H9 (cell line): ENCODE data around the gene ZCCHC7. TPM values are rescaled to one million over a fixed set of nuclear protein-coding genes. Genes with fewer than 3 reads are reported as not detected.

Experiments used
- DNase-seq: peaks from one replicate; pipeline ENCODE4 v3.0.0-alpha.2; 2017
- H2AFZ ChIP-seq: one replicate; pipeline ENCODE4 v1.6.1; 2013; ENCODE audit warnings: mild to moderate bottlenecking, low read length, control low read depth, moderate library complexity
- H2AK5ac ChIP-seq: 2 replicates; pipeline ENCODE4 v1.6.1; 2013; ENCODE audit warnings: low read length, control low read depth, mixed read lengths; ENCODE audit not compliant: insufficient read length
- H2BK120ac ChIP-seq: one replicate; pipeline ENCODE4 v1.6.1; 2013; ENCODE audit warnings: low read depth, mild to moderate bottlenecking, low read length, control low read depth, inconsistent platforms; ENCODE audit not compliant: poor library complexity, severe bottlenecking
- H2BK12ac ChIP-seq: 2 replicates; pipeline ENCODE4 v1.6.1; 2013; ENCODE audit warnings: low read length, control low read depth, mixed read lengths, low read depth; ENCODE audit not compliant: insufficient read length
- H2BK15ac ChIP-seq: 2 replicates; pipeline ENCODE4 v1.6.1; 2013; ENCODE audit warnings: low read depth, low read length, control low read depth
- H2BK20ac ChIP-seq: one replicate; pipeline ENCODE4 v1.6.1; 2013; ENCODE audit warnings: low read depth, mild to moderate bottlenecking, low read length, control low read depth, inconsistent platforms; ENCODE audit not compliant: poor library complexity, severe bottlenecking
- H2BK5ac ChIP-seq: 2 replicates; pipeline ENCODE4 v1.6.1; 2013; ENCODE audit warnings: low read length, control low read depth, mixed read lengths; ENCODE audit not compliant: insufficient read length
- H3K14ac ChIP-seq: 2 replicates; pipeline ENCODE4 v1.6.1; 2013; ENCODE audit warnings: low read length, control low read depth; ENCODE audit not compliant: insufficient read depth
- H3K18ac ChIP-seq: 2 replicates; pipeline ENCODE4 v1.6.1; 2013; ENCODE audit warnings: low read depth, mild to moderate bottlenecking, mixed read lengths, low read length, control low read depth; ENCODE audit not compliant: insufficient read length
- H3K23ac ChIP-seq: 2 replicates; pipeline ENCODE4 v1.6.1; 2013; ENCODE audit warnings: low read length, control low read depth, mixed read lengths, low read depth; ENCODE audit not compliant: insufficient read length
- H3K23me2 ChIP-seq: 2 replicates; pipeline ENCODE4 v1.6.1; 2013; ENCODE audit warnings: low read depth, mild to moderate bottlenecking, mixed read lengths, low read length, control low read depth; ENCODE audit not compliant: insufficient read length, poor library complexity, severe bottlenecking
- H3K27ac ChIP-seq: 2 replicates; pipeline ENCODE4 v1.5.1; 2013; ENCODE audit warnings: low read length, control low read depth, mixed read lengths, low read depth; ENCODE audit not compliant: insufficient read length
- H3K27me3 ChIP-seq: 2 replicates; pipeline ENCODE4 v1.6.1; 2013; ENCODE audit warnings: low read length, control low read depth, inconsistent platforms; ENCODE audit not compliant: insufficient read depth
- H3K4ac ChIP-seq: 2 replicates; pipeline ENCODE4 v1.6.1; 2013; ENCODE audit warnings: low read depth, mild to moderate bottlenecking, control low read depth, inconsistent platforms, low read length, moderate library complexity
- H3K4me1 ChIP-seq: 2 replicates; pipeline ENCODE4 v1.6.1; 2013; ENCODE audit warnings: low read length, control low read depth, inconsistent platforms; ENCODE audit not compliant: insufficient read depth
- H3K4me2 ChIP-seq: 2 replicates; pipeline ENCODE4 v1.6.1; 2013; ENCODE audit warnings: low read length, control low read depth, mixed read lengths; ENCODE audit not compliant: insufficient read length, insufficient read depth
- H3K56ac ChIP-seq: 2 replicates; pipeline ENCODE4 v1.6.1; 2013; ENCODE audit warnings: low read depth, mild to moderate bottlenecking, mixed read lengths, low read length, control low read depth; ENCODE audit not compliant: insufficient read length
- H3K79me1 ChIP-seq: 2 replicates; pipeline ENCODE4 v1.6.1; 2013; ENCODE audit warnings: low read depth, mild to moderate bottlenecking, moderate library complexity, low read length, control low read depth, inconsistent platforms; ENCODE audit not compliant: insufficient read depth, poor library complexity, severe bottlenecking
- H3K79me2 ChIP-seq: 2 replicates; pipeline ENCODE4 v1.6.1; 2013; ENCODE audit warnings: low read length, control low read depth, inconsistent platforms; ENCODE audit not compliant: insufficient read depth
- H3K9ac ChIP-seq: 2 replicates; pipeline ENCODE4 v1.6.1; 2013; ENCODE audit warnings: low read length, control low read depth, mixed read lengths; ENCODE audit not compliant: insufficient read length; ENCODE audit errors: extremely low read depth
- H3K9me3 ChIP-seq: one replicate; pipeline ENCODE4 v1.6.1; 2013; ENCODE audit warnings: low read depth, low read length, inconsistent platforms; ENCODE audit not compliant: control insufficient read depth
- H3T11ph ChIP-seq: one replicate; pipeline ENCODE4 v1.6.1; 2013; ENCODE audit warnings: mild to moderate bottlenecking, low read length, control low read depth, inconsistent platforms
- H4K20me1 ChIP-seq: one replicate; pipeline ENCODE4 v1.6.1; 2013; ENCODE audit not compliant: control insufficient read depth, insufficient read length, insufficient read depth
- H4K5ac ChIP-seq: 2 replicates; pipeline ENCODE4 v1.6.1; 2013; ENCODE audit warnings: low read depth, mild to moderate bottlenecking, mixed read lengths, low read length, control low read depth; ENCODE audit not compliant: insufficient read length
- H4K8ac ChIP-seq: replicated peaks from 2 replicates; pipeline ENCODE4 v1.6.1; 2013; ENCODE audit warnings: low read length, control low read depth, mixed read lengths, low read depth; ENCODE audit not compliant: insufficient read length
- H4K91ac ChIP-seq: 2 replicates; pipeline ENCODE4 v1.6.1; 2013; ENCODE audit warnings: low read depth, mild to moderate bottlenecking, moderate library complexity, mixed read lengths, low read length, control low read depth; ENCODE audit not compliant: insufficient read length
- H3K27ac Mint-ChIP-seq, 3 experiments: 2 replicates in 2 of 3; 3 replicates in 1 of 3; pipeline ENCODE4 v1.8.0; 2020 to 2021; ENCODE audit warnings: mixed read lengths in 3 of 3, mild to moderate bottlenecking in 1 of 3, moderate library complexity in 1 of 3
- H3K27me3 Mint-ChIP-seq: 2 replicates; pipeline ENCODE4 v1.8.0; 2021; ENCODE audit warnings: low read depth, mild to moderate bottlenecking, moderate library complexity, mixed read lengths
- H3K36me3 Mint-ChIP-seq, 3 experiments: 2 replicates in 2 of 3; 3 replicates in 1 of 3; pipeline ENCODE4 v1.8.0; 2020 to 2021; ENCODE audit warnings: low read depth in 3 of 3, mixed read lengths in 3 of 3; ENCODE audit not compliant: insufficient read depth in 1 of 3
- H3K4me1 Mint-ChIP-seq, 2 experiments: 2 replicates each; pipeline ENCODE4 v1.8.0; 2020; ENCODE audit warnings: mixed read lengths in 2 of 2
- H3K4me3 Mint-ChIP-seq, 2 experiments: 2 replicates in 1 of 2; 3 replicates in 1 of 2; pipeline ENCODE4 v1.8.0; 2020 to 2021; ENCODE audit warnings: mild to moderate bottlenecking in 2 of 2, mixed read lengths in 2 of 2, moderate library complexity in 1 of 2
- H3K9me3 Mint-ChIP-seq, 2 experiments: 2 replicates in 1 of 2; 3 replicates in 1 of 2; pipeline ENCODE4 v1.8.0; 2020; ENCODE audit warnings: mild to moderate bottlenecking in 2 of 2, mixed read lengths in 2 of 2, moderate library complexity in 1 of 2
- CTCF ChIP-seq: fragments of 200-600 bp; sonication (generic); conservative IDR thresholded peaks from 3 replicates; pipeline ENCODE4 v1.8.0; 2021; ENCODE audit warnings: antibody characterized with exemption, mild to moderate bottlenecking
- WGBS: extraction: QIAGEN DNeasy Blood & Tissue Kit; methylation state at CpG from one replicate; pipeline ENCODE4 v1.1.7; 2013; ENCODE audit warnings: missing lambda C conversion rate, low lambda C conversion rate, mixed read lengths; ENCODE audit not compliant: insufficient read length; ENCODE audit errors: extremely low coverage; 5-methylcytosine and 5-hydroxymethylcytosine counted together
- total RNA-seq: library from RNA; stranded (reverse); gene quantifications from 2 replicates; pipeline ENCODE4 v1.2.1, GENCODE V29; 2021

The ZCCHC7 gene
- total RNA-seq, 1 experiment from 2014 or later = 20.3 TPM

GRCh38 chr9:37339923-37340322 lies 219.5 kb downstream of the ZCCHC7 start:
- Histone ChIP-seq H2BK15ac (no peak overlapping the region), H4K8ac (no peak overlapping the region), H4K20me1 (no peaks in the 10 kb centered on the region), H2AFZ (no peak overlapping the region), H2AK5ac (no peak overlapping the region), H3K9ac (no peak overlapping the region), H3K23ac (no peak overlapping the region), H2BK120ac (no peak overlapping the region), H2BK20ac (no peak overlapping the region), H3K9me3 (no peaks in the 10 kb centered on the region), H3K23me2 (no peaks in the 10 kb centered on the region), H3K27me3 (no peaks in the 10 kb centered on the region), H3T11ph (no peak overlapping the region), H3K27ac (no peak overlapping the region), H3K4ac (no peak overlapping the region), H3K14ac (no peak overlapping the region), H3K18ac (no peak overlapping the region), H3K4me1 (peaks cover 4% of the 10 kb centered on the region; the same call in 1 of the 2 replicates), H3K56ac (no peak overlapping the region), H3K79me2 (no peaks in the 10 kb centered on the region), H2BK12ac (no peak overlapping the region), H3K4me2 (no peak overlapping the region), H4K5ac (no peak overlapping the region), H2BK5ac (no peak overlapping the region), H3K79me1 (no peaks in the 10 kb centered on the region), H4K91ac (no peak overlapping the region)
- TF ChIP-seq CTCF = no peak
- no peaks in the 10 kb centered on the region for H3K36me3 Mint-ChIP-seq
- no CpG with 5 or more reads among the region's 4 CpGs for WGBS
- no peak overlapping the region for H3K4me3 Mint-ChIP-seq
- no peak overlapping the region for H3K27ac Mint-ChIP-seq
- H3K4me1 Mint-ChIP-seq = peaks cover 14 to 23% of the 10 kb centered on the region in 2 experiments
- H3K27me3 Mint-ChIP-seq = no peaks in the 10 kb centered on the region
- DNase-seq = no peak
- no peaks in the 10 kb centered on the region for H3K9me3 Mint-ChIP-seq
